PC-3 (cell line): Measurements from ENCODE around the gene ALG1L2.
"Not testable (repeated sequence)": the region's sequence is repeated elsewhere in the genome, so short reads cannot be mapped to it uniquely, and the experiment has no call there.

Experiments used
- CTCF ChIP-seq: fragments of 300-600 bp; sonication (generic); conservative IDR thresholded peaks from 2 replicates; pipeline ENCODE4 v1.5.1; 2017; ENCODE audit warnings: antibody characterized with exemption, low read depth, mild to moderate bottlenecking, low read length
- EZH2 ChIP-seq: fragments of 300-600 bp; sonication (generic); IDR thresholded peaks from one replicate; pipeline ENCODE4 v1.6.1; 2017; ENCODE audit warnings: antibody characterized with exemption, mild to moderate bottlenecking, low read length; ENCODE audit not compliant: unreplicated experiment
- EZH2phosphoT487 ChIP-seq: fragments of 300-600 bp; sonication (generic); IDR thresholded peaks from 2 replicates; pipeline ENCODE4 v1.6.1; 2018; ENCODE audit warnings: mild to moderate bottlenecking, antibody characterized with exemption, low read length, borderline replicate concordance

GRCh38 chr3:130086628-130087027, 5.0 kb downstream of the ALG1L2 start:
- not testable (repeated sequence) for TF ChIP-seq CTCF, EZH2, EZH2phosphoT487
